ENCODE data around the gene TTC34.

Gene TTC34

DNA sequence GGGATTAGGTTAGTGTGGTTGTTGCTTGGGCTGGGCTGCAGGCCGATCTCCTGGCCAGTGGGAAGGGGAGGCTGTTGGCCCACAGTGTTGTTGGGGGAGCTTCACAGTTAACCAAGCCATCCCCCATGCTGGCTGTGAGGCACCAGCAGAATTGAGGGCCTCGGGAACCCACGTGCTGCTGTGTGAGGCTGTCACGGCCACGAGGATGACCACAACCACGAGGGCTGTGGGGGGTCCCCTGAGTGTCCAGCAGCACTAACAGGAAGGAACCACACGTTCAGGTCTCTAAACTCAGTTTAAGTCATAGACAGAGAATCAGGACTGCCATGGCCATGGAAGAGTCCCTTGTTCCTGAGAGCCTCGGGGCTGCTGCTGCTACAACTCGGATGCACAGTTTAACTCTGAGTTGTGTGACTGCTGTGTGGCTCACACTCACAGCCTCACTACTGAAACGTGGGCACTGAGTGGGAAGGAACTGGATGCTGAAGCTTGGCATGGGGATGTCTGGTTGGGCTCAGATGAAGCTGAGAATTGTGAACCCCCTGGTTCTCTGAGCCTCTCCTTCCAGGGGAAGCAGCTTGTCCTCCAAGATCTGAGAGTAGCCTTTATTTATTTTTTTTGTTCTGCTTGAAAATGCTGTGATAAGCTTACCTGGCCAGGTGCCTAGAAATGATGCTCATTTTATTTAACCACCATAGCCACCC is 163.9 kb downstream of the TTC34 start:
- H2AK5ac ChIP-seq (ENCODE audit: low read depth, low read length): peak overlapping the region; percentile 30
- no peak overlapping the region for H3K9ac ChIP-seq (ENCODE audit: low read depth, low read length, poor library complexity)
- H3K14ac ChIP-seq (ENCODE audit: low read length): no peak overlapping the region
- H2BK120ac ChIP-seq (ENCODE audit: low read depth, low read length): no peak overlapping the region
- no peak overlapping the region for H3K4me2 ChIP-seq (ENCODE audit: insufficient read depth, low read length, poor library complexity, severe bottlenecking)
- no peak overlapping the region for H3K4ac ChIP-seq (ENCODE audit: low read length)
- DNase-seq (ENCODE audit: low spot score): no peak
- H4K91ac ChIP-seq (ENCODE audit: low read depth, low read length, poor library complexity): no peak overlapping the region
- H2BK12ac ChIP-seq (ENCODE audit: low read length): peak overlapping the region; percentile 30
- peaks cover 0 to 7% of the 10 kb centered on the region in 2 donors for H3K4me1 ChIP-seq (ENCODE audit: control insufficient read depth in 2 of 2, insufficient read depth in 1 of 2, low read depth in 1 of 2, low read length in 2 of 2)
- H4K8ac ChIP-seq (ENCODE audit: low read depth, low read length): no peak overlapping the region
- peak overlapping the region; percentile 97 for H3K23ac ChIP-seq (ENCODE audit: low read depth, low read length, poor library complexity)
- peaks cover 10% of the 10 kb centered on the region for H3K79me1 ChIP-seq (ENCODE audit: low read depth, low read length)
- H3K9me3 ChIP-seq (replicated peaks in 1 of 2; ENCODE audit: control insufficient read depth in 2 of 2, insufficient read depth in 1 of 2, low read depth in 1 of 2, low read length in 2 of 2): peaks cover 5 to 10% of the 10 kb centered on the region in 2 donors
- no peaks in the 10 kb centered on the region for H3K36me3 ChIP-seq (replicated peaks in 1 of 2; ENCODE audit: control insufficient read depth in 2 of 2, insufficient read depth in 2 of 2, low read length in 2 of 2)
- no CpG with 5 or more reads among the region's 10 CpGs for WGBS, 2 donors (ENCODE audit: extremely low coverage in 2 of 2, insufficient read length in 2 of 2, insufficient replicate concordance in 1 of 2)
- H2AFZ ChIP-seq (ENCODE audit: low read length): no peak overlapping the region
- no peak overlapping the region for H3K4me3 ChIP-seq (ENCODE audit: low read length in 2 of 2)
- H2BK5ac ChIP-seq (ENCODE audit: low read length): peak overlapping the region; percentile 2
- H3K27me3 ChIP-seq (ENCODE audit: control insufficient read depth in 3 of 3, insufficient read depth in 3 of 3, low read depth in 1 of 3, low read length in 3 of 3): peaks cover 0 to 6% (median 2%) of the 10 kb centered on the region in 3 experiments
- H3K27ac ChIP-seq (replicated peaks; ENCODE audit: low read length): no peak overlapping the region
- peak overlapping the region; percentile 64 for H3K18ac ChIP-seq (ENCODE audit: low read length)
- no peak overlapping the region for H2BK15ac ChIP-seq (ENCODE audit: low read length)

DNA sequence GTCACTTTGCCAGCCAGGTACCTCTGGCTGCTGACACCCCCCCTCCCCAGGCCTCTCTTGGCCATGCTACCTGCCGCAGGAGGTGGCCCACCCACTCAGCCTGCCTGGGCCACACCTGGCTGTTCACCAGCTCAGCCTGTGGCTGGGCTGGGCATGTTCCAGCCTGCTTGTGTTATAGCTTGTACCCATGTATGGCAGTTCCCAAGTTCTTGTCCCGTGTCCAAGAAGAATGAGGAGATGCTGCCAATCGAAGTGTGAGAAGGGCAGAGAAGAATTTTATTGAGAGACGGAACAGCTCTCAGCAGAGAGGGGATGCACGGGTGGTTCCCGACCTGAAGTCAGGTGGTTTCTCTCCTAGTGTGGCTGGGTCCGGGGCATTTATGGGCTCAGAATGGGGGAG is 164.8 kb downstream of the TTC34 start:
- Histone ChIP-seq H3K23ac (ENCODE audit: low read depth, low read length, poor library complexity) (peak overlapping the region; percentile 75), H2BK5ac (ENCODE audit: low read length) (no peak overlapping the region), H2BK120ac (ENCODE audit: low read depth, low read length) (no peak overlapping the region), H3K18ac (ENCODE audit: low read length) (peak overlapping the region; percentile 46), H3K4me2 (ENCODE audit: insufficient read depth, low read length, poor library complexity, severe bottlenecking) (no peak overlapping the region), H3K27me3 (ENCODE audit: control insufficient read depth in 3 of 3, insufficient read depth in 3 of 3, low read depth in 1 of 3, low read length in 3 of 3) (peaks cover 0 to 8% (median 2%) of the 10 kb centered on the region in 3 experiments), H3K4ac (ENCODE audit: low read length) (no peak overlapping the region), H2AK5ac (ENCODE audit: low read depth, low read length) (peak overlapping the region; percentile 28), H3K27ac (replicated peaks; ENCODE audit: low read length) (no peak overlapping the region), H2AFZ (ENCODE audit: low read length) (no peak overlapping the region), H2BK15ac (ENCODE audit: low read length) (no peak overlapping the region), H3K4me3 (ENCODE audit: low read length in 2 of 2) (no peak overlapping the region), H3K79me1 (ENCODE audit: low read depth, low read length) (peaks cover 3% of the 10 kb centered on the region), H4K91ac (ENCODE audit: low read depth, low read length, poor library complexity) (no peak overlapping the region), H3K4me1 (ENCODE audit: control insufficient read depth in 2 of 2, insufficient read depth in 1 of 2, low read depth in 1 of 2, low read length in 2 of 2) (peaks cover 0 to 1% of the 10 kb centered on the region in 2 donors), H3K9ac (ENCODE audit: low read depth, low read length, poor library complexity) (no peak overlapping the region), H3K9me3 (replicated peaks in 1 of 2; ENCODE audit: control insufficient read depth in 2 of 2, insufficient read depth in 1 of 2, low read depth in 1 of 2, low read length in 2 of 2) (peaks cover 5 to 10% of the 10 kb centered on the region in 2 donors), H3K36me3 (replicated peaks in 1 of 2; ENCODE audit: control insufficient read depth in 2 of 2, insufficient read depth in 2 of 2, low read length in 2 of 2) (no peaks in the 10 kb centered on the region), H2BK12ac (ENCODE audit: low read length) (no peak overlapping the region), H4K8ac (ENCODE audit: low read depth, low read length) (no peak overlapping the region), H3K14ac (ENCODE audit: low read length) (no peak overlapping the region)
- DNase-seq (ENCODE audit: low spot score): no peak
- no CpG with 5 or more reads among the region's 7 CpGs for WGBS, 2 donors (ENCODE audit: extremely low coverage in 2 of 2, insufficient read length in 2 of 2, insufficient replicate concordance in 1 of 2)

DNA sequence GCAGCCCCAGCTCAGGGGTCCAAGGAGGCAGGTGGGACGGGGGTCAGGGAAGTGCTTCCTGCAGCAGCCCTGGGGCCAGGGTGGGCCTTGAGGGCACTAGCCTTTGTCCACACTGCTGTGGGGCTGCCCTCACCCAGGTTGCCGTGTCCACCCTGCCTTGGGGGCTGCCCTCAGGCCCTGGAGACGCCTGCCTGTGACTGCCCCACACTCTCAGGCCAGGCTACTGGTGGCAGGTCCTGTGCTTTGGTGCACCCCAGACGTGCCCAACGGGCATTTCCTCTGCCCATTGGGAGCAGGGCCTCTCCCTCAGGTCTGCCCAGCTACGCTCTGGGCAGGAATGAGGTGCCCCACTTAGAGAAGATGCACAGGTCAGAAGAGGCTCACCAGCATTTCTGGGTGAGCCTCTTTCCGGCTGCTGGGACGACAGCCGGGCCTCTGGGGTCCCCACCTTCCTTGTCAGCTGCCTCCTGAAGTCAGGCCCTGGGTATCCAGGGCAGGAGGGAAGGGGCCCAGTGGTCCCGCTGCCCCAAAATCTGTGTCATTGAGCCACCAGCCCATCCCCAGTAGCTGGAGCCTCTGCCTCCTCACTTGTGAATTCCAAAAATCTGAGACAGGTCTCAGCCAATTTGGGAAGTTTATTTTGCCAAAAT is 166.0 kb downstream of the TTC34 start:
- Histone ChIP-seq H2BK5ac (ENCODE audit: low read length) (no peak overlapping the region), H3K4ac (ENCODE audit: low read length) (no peak overlapping the region), H3K9ac (ENCODE audit: low read depth, low read length, poor library complexity) (peak overlapping the region; percentile 74), H2BK12ac (ENCODE audit: low read length) (peak overlapping the region; percentile 63), H3K36me3 (replicated peaks in 1 of 2; ENCODE audit: control insufficient read depth in 2 of 2, insufficient read depth in 2 of 2, low read length in 2 of 2) (no peaks in the 10 kb centered on the region), H3K27me3 (ENCODE audit: control insufficient read depth in 3 of 3, insufficient read depth in 3 of 3, low read depth in 1 of 3, low read length in 3 of 3) (peaks cover 0 to 19% (median 5%) of the 10 kb centered on the region in 3 experiments), H4K91ac (ENCODE audit: low read depth, low read length, poor library complexity) (no peak overlapping the region), H3K27ac (replicated peaks; ENCODE audit: low read length) (no peak overlapping the region), H3K4me2 (ENCODE audit: insufficient read depth, low read length, poor library complexity, severe bottlenecking) (no peak overlapping the region), H2BK15ac (ENCODE audit: low read length) (no peak overlapping the region), H3K4me1 (ENCODE audit: control insufficient read depth in 2 of 2, insufficient read depth in 1 of 2, low read depth in 1 of 2, low read length in 2 of 2) (peaks cover 0 to 3% of the 10 kb centered on the region in 2 donors), H3K18ac (ENCODE audit: low read length) (peak overlapping the region; percentile 84), H3K23ac (ENCODE audit: low read depth, low read length, poor library complexity) (peak overlapping the region; percentile 86), H3K14ac (ENCODE audit: low read length) (peak overlapping the region; percentile 63), H3K9me3 (replicated peaks in 1 of 2; ENCODE audit: control insufficient read depth in 2 of 2, insufficient read depth in 1 of 2, low read depth in 1 of 2, low read length in 2 of 2) (peaks cover 6 to 15% of the 10 kb centered on the region in 2 donors), H3K79me1 (ENCODE audit: low read depth, low read length) (no peaks in the 10 kb centered on the region), H2BK120ac (ENCODE audit: low read depth, low read length) (no peak overlapping the region), H2AFZ (ENCODE audit: low read length) (no peak overlapping the region), H2AK5ac (ENCODE audit: low read depth, low read length) (peak overlapping the region; percentile 78), H4K8ac (ENCODE audit: low read depth, low read length) (no peak overlapping the region), H3K4me3 (ENCODE audit: low read length in 2 of 2) (peak overlapping the region in 1 of 2 donors; percentile 46)
- no peak for DNase-seq (ENCODE audit: low spot score)
- WGBS, 2 donors (ENCODE audit: extremely low coverage in 2 of 2, insufficient read length in 2 of 2, insufficient replicate concordance in 1 of 2): no CpG with 5 or more reads among the region's 10 CpGs

DNA sequence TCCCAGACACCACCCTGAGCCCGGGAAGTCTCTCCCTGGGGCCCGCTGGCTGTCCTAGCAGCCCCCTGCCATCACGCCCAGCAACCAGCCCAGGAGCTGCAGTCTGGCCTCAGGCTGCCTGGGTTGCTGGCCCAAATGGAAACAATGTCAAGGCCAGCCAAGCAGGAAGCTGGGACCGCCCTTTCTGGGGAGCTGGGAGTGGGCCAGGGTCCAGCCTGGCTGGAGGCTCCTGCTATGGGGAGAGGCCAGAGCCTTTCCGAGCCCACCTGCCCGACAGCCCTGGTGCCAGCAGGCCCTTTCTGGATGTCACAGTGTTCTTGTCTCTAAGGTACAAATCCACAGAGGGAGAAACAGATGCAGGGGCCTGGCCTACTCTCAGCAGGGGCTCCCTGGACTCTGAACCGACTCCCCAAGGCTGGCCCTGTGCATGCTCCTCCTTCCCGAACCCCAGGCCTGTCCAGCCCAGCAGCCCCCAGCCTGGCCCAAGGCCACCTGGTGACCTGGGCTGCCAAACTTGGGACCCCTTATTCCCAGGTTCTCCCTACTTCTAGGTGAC is 167.5 kb downstream of the TTC34 start:
- Histone ChIP-seq H3K79me1 (ENCODE audit: low read depth, low read length) (no peaks in the 10 kb centered on the region), H3K36me3 (replicated peaks in 1 of 2; ENCODE audit: control insufficient read depth in 2 of 2, insufficient read depth in 2 of 2, low read length in 2 of 2) (no peaks in the 10 kb centered on the region), H2AK5ac (ENCODE audit: low read depth, low read length) (peak overlapping the region; percentile 87), H3K4me1 (ENCODE audit: control insufficient read depth in 2 of 2, insufficient read depth in 1 of 2, low read depth in 1 of 2, low read length in 2 of 2) (peaks cover 0 to 3% of the 10 kb centered on the region in 2 donors), H3K4ac (ENCODE audit: low read length) (no peak overlapping the region), H2BK15ac (ENCODE audit: low read length) (peak overlapping the region; percentile 84), H2AFZ (ENCODE audit: low read length) (no peak overlapping the region), H3K14ac (ENCODE audit: low read length) (peak overlapping the region; percentile 50), H3K18ac (ENCODE audit: low read length) (peak overlapping the region; percentile 73), H2BK12ac (ENCODE audit: low read length) (peak overlapping the region; percentile 31), H4K91ac (ENCODE audit: low read depth, low read length, poor library complexity) (no peak overlapping the region), H3K4me3 (ENCODE audit: low read length in 2 of 2) (no peak overlapping the region), H2BK120ac (ENCODE audit: low read depth, low read length) (no peak overlapping the region), H2BK5ac (ENCODE audit: low read length) (peak overlapping the region; percentile 68), H3K27ac (replicated peaks; ENCODE audit: low read length) (no peak overlapping the region), H3K23ac (ENCODE audit: low read depth, low read length, poor library complexity) (no peak overlapping the region), H3K9me3 (replicated peaks in 1 of 2; ENCODE audit: control insufficient read depth in 2 of 2, insufficient read depth in 1 of 2, low read depth in 1 of 2, low read length in 2 of 2) (peaks cover 7 to 19% of the 10 kb centered on the region in 2 donors), H3K9ac (ENCODE audit: low read depth, low read length, poor library complexity) (no peak overlapping the region), H3K27me3 (ENCODE audit: control insufficient read depth in 3 of 3, insufficient read depth in 3 of 3, low read depth in 1 of 3, low read length in 3 of 3) (peaks cover 10 to 34% (median 19%) of the 10 kb centered on the region in 3 experiments), H3K4me2 (ENCODE audit: insufficient read depth, low read length, poor library complexity, severe bottlenecking) (no peak overlapping the region), H4K8ac (ENCODE audit: low read depth, low read length) (no peak overlapping the region)
- no CpG with 5 or more reads among the region's 8 CpGs for WGBS, 2 donors (ENCODE audit: extremely low coverage in 2 of 2, insufficient read length in 2 of 2, insufficient replicate concordance in 1 of 2)
- no peak for DNase-seq (ENCODE audit: low spot score)
